Measurements from ENCODE around the gene RTL1.

Gene RTL1

DNA sequence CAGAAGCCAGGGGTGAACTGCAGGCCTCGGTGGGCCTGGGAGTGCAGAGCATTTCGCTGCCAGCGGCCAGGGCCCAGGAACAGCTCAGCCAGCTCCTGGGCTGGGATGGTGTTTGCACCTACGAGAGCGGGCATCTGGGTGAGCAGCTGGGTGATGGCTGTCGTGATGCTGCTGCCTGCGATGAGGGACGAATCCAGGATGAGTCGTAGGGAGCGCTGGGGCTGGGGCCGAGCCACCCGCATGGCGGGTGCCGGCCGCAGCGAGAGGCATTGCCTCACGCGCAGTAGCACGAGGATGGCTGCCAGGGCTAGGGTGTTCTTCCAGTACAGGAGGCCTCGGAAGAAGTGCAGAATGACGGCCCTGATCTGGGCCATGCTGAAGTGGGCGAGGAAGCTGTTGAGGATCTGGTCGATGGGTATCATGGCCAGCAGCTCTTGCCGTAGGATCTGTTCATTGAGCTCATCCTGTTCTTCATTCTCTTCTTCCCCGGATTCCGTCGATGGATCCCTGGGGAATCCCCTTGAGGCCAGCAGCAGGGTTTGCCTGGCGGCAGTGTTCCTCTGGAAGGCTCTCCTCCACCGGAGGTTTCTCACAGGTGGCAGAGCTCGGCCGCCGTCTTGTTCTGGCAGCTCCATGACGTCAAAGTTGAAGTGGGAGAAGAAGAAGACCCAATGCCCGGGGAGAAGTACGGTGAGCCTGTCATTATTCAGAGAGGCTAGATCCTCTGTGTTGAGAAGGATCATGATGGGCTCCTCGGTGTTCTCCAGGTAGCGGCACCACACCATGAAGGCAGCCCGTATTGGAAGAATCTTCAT is 22.1 kb downstream of the RTL1 start:
- DNase-seq = no peak

DNA sequence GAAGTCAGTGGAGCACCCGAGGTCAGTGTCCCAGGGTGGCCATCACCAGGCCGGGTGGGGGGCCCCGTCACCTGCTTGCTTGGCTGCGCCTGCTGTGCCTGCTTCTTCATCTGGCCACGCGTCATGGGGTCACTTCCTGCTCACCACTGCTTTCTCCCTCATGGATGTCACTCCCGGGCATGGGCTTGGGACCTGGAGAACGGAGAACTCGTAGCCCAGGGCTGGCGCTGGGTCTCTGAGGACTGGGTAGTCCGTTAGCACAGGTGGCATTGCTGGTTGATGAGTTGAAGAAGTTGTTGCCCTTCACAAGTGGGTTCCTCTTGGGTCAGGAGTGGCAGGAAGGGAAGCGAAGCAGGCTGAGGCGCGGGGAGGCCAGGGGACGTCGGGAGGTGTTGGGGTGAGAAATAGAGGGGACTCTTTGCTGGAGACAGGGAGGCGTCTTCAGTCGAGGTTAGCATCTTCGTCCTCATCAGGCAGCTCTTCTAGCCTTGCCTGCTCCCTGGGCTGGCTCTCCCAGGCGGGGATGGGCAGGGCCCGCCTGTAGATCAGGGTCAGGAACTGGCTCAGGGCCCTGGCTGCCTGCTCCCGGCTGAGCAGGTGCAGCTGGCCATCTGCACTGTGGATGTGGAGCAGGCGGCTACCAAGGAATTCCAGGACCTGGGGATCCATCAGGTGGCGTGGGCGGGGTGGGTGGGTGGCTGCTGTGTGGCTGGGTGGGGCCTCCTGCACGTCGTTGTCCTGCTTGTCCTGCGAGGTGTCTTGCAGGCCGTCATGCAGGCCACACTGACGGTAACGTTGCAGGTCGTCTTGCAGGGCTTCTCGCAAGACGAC is 23.0 kb downstream of the RTL1 start:
- DNase-seq = no peak

DNA sequence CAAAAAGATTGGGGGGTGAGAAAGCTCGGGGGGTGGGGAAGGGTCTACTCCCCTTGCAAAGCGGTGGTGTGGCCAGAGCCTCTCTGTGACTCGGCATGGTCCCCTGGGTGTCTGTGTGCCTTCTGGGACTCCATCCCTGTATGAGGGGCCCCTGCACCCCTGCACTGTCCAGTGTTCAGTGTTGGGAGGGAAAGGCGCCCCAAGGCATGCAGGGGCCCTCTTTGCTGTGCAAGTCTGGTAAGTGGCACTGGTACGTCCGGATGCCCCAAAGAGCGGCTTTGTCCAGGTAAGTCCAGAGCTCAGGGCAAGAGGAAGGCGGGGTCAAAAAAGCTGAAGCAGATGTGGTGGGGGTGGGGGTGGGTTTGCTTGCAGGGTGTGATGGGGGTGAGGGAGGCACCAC is 23.7 kb downstream of the RTL1 start:
- DNase-seq = no peak

DNA sequence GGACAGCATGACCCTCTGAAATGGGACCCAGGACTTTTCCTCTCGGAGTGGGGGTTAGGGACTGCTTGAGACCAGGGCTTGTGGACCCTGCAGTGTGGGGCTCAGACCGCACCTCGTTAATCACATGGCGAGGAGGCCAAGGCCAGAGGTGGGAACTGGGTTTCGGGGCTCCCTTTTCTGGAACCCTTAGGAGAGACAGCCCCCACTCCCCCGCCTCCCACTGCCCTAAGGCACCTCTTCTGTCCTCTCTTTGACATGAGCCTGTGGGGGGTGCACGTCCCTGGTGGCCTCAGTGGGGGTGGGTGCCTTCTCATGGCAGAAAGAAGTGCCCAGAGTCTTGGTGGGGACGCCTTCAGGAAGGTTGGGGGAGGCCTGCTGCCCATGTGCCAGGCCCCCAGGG is 24.3 kb downstream of the RTL1 start:
- no peak for DNase-seq

DNA sequence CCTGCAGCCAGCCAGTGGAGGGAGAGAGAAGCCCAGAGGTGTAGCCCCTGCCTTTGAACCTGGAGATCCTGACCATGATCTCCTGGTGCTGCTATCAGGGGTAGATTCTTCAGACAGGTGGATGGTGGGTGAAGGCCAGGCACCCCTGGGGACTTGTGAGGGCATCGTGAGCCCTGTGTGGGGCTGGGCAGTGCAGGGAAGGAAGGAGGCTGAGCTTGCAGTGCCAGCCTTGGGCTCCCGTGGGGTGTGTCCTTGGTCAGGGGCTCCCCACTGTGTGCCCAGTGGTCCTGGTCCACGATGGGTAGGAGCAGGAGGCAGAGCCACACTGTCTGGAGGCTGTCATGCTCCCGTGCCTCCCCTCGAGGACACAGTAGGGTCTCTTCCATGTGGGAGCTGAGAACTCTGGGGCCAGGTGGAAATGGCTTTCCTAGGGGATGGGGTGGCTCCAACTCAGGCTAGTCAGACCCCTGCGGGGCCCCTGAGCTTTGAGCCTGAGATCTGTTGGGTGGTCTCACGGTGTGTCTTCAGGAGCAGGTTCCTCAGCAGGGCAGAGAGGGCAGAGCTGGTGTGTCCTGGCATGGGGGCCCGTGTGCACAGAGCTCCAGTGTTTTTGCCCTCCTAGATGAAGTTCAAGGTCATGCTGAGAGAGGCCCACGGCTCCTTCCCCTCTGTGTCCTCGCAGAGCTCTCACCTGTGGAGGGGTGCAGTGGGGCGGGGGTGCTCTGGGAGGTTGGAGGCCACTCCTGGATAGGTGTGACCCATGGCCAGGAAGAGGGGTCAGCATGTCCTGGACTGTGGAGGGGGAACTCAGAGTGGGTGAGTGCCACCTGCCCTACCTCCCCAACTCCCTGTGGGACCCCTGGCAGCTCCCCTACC is 25.0 kb downstream of the RTL1 start:
- no peak for DNase-seq

DNA sequence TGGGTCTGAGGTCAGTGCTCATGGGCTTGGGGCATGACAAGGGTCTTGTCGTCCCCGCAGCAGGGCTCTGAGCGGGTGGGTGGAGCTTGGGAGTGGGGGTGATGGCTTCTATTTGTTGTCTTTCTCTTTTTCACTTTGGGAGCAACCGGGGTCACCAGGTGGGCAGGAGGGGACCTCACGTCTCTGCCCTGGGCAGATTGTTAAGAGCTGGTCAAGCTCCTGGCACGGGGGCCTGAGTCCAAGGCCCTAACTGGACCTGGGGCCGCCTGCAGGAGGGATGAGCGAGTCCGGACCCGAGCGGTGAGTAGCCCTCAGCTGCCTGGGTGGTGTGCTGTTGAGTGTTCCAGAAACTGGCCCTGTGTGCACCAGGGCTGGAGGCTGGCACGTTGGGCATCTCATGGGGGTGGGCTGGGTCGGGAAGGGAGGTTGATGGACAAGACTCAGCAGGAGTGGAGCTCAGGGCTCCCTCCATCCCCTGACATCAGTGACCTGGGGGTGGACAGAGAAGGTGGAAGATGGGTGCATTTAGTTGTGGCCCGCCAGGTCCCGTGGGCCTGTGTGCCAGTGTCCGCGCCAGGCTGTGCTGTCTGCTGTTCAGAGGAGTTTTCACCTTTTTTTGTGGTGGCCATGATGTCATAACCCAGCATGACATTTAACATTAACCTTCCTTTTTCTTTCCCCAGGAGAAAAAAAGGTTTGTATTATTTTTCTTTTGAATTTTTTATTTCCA is 27.5 kb downstream of the RTL1 start:
- no peak for DNase-seq

DNA sequence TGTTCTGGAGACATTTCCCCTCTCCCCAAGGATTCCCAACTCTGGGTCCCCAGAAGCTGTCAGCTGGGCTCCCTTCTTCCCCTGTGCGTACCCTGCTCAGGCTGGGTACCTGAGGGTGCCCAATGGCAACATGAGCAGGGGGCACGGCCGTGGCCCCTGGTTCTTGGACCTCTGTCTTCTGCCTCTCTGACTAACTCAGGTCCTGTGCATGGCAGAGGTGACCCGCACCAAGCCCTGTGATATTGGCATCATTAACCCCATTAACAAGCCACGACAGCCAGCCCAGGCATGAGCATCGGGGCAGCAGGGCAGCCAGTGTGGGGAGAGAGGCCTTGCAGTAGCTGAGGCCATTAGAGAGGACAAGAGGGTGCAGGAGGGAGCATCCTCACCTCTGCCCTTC is 28.4 kb downstream of the RTL1 start:
- no peak for DNase-seq

DNA sequence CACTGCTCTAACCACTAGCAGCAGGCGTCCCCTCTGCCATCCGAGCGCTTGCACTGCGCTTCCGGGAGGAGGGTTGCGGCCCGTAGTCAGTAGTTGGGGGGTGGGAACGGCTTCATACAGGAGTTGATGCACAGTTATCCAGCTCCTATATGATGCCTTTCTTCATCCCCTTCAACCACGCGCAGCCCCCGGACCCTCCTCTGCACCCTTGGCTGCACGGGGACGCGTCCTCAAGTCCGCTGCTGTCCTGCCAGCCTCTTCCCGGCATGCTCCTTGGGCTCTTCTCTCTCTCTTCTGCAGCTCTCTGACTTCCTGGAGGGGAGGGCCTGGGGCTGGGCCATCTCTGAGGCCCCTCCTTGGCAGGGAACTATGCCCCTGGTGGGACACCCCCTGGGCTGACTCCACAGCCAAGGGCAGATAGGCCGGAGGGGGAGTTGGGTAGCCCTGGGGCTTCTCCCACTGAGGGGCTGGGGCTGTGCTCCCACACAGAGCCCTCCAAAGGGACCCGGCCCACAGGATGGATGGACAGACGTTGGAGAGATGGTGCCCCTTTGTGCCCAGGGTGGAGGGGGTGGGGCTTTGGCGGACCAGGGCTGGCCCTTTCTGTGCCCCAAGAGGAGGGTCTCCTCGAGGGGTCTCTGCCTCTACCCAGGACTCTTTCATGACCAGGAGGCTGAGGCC is 29.0 kb downstream of the RTL1 start:
- DNase-seq = no peak

DNA sequence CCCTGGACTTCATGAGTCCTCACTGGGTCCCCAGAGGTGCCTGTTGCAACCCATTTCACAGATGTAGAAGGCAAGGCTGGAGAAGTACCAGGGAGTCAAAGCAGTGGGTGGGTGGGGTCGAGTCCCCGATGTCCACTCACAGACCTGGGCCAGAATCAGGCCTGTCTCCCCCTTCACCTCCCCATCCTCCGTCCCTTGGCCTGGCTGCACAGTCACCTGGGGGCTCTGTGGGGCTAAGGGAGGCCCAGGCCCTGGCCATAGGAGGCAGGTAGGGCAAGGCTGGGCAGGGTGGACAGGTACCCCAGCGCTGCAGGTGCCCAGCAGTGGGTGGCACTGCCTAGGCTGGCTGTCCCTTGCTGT is 29.5 kb downstream of the RTL1 start:
- no peak for DNase-seq

DNA sequence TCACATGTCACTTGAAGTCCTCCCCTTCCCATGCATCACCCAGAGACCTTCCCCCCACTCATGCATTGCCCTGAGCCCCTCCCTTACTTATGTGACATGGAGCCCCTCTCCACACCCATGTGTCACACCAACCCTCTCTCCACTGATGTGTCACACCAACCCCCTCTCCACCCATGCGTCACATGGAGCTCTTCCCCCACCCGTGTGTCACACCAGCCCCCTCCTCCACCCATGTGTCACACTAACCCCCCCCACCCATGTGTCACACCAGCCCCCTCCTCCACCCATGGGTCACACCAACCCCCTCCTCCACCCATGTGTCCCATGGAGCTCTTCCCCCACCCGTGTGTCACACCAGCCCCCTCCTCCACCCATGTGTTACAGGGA is 30.4 kb downstream of the RTL1 start:
- no peak for DNase-seq

DNA sequence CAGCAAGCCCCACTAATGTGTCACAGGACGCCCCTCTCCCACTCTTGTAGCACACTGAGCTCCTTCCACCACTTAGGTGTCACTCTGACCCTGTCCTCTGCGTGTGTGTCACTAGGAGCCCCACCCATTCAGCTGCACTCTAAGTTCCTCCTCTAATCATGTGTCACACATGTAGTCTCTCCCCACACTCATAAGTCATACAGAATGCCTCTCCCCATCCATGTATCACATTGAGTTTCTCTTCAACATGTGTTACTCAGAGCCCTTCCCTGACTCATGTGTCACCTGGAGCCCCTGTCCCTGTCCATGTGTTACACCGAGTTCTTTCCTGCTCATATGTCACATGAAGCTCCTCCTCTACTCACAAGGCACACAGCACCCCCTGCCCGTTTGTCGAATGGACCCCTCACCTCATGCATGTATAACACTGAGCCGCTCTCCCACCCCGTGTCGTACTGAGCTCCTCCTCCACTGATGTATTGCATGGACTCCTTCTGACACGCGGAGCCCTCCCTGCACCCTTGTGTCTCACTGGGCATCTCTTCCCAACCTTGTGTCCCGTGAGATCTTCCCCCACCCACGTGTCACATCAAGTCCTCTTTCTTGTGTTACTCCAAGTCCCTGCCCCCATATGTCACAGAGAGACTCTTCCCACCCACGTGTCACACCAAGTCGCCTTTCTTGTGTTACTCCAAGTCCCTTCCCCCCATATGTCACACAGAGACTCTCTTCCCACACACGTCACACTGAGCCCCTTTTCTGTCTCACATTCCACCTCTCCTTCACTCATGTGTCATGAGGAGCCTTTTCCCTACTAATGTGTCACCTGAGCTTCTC is 31.0 kb downstream of the RTL1 start:
- no peak for DNase-seq

DNA sequence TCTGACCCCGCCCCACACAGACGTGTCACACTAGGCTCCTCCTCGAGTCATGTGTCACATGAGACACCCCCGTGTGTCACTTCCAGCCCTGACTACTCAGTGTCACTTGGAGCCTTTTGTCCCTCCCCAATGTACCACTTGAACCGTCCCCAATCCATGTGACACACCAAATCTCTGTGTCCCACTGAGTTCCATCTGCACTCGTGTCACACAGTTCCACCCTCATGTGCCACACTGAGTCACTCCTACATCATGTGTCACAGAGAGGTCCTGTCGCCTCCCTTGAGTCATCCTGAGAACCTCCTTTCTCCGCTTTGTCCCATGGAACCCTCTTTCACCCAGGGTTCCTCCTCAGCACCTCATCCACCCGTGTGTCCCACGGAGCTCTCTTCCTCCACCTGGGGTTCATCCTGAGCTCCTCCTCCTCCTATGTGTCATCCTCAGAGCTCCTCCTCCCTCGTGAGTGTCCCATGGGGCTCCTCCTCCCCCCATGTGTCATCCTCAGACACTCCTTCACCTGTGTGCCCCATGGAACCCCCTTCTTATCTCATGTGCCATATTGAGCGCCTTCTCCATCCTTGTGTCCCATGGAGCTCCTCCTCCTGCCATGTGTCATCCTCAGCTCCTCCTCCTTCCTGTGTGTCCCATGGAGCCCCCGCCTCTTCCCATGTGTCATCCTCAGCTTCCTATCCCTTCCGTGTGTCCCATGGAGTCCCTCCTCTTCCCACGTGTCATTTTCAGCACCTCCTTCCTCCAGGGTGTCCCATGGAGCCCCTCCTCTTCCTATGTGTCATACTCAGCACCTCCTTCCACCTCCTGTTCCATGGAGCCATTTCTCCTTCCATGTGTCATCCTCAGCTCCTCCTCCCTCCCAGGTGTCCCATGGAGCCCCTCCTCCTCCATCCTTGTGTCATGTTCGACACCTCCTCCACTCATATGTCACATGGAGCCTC is 32.0 kb downstream of the RTL1 start:
- DNase-seq = no peak

DNA sequence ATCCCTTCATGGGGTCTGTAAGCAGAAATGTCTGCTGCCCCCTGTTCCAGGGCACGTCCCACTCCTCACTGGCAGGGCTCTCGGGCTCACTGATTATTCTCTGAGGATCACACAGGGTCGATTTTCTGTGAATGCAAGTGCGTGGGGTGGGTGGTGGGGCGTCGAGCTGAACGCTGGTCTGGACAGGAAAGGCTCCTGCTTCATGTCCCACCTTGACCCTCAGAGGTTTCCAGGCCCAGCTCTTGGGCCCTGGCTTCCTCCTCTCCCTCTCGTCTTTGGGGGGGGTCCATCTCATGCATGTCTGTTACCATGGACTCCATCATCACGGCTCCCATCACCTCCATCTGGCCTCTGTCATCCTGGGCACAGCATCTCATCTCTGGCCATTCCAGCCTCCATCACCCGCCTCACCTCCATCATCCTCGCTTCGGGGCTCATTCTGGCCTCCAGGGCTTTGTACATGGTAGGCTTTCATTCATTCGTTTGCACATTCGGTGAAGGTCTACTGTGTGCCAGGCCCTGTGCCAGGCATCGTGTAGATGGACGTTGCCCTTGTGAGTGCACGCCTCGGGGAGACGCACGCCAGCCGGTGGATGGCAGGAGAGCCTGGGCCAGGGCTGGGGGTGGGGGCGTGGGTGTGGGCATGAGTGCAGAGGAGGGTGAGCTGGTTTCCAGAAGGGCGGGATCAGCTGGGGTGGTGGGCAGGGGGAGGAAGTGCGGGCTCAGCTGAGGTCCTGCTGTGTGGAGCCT is 34.7 kb downstream of the RTL1 start:
- no peak for DNase-seq

DNA sequence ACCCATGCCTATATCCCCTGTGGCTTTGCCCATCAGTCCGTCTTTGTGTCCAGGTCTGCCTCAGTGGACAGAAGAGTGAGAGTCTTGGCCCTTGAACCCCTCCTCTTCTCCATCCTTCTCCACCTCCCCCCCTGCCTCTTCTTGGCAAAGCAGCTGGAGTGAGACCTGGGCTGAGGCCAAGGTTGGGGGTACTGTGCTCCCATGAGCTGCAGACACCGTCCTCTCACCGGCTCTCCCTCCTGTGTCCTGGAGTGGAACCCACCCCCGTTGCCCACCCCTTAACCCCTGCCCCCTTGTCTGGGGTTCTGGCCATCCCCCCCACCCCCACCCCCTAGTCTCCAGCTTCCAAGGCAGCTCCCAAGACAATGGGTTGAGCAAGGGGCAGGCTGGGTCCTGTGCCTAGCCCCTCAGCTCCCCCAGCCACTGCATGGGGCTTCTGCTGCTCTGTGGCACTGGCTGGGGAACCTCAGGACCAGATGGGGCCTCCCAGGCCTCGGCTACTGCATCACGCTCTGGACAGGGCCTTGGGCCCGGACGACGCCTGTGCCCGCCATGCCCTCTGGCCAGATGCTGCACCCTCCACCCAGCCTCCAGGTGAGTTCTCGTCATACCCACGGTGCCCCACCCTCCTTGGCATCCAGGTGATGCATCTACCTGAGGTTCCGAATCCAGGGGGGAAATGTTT is 35.7 kb downstream of the RTL1 start:
- DNase-seq = no peak

DNA sequence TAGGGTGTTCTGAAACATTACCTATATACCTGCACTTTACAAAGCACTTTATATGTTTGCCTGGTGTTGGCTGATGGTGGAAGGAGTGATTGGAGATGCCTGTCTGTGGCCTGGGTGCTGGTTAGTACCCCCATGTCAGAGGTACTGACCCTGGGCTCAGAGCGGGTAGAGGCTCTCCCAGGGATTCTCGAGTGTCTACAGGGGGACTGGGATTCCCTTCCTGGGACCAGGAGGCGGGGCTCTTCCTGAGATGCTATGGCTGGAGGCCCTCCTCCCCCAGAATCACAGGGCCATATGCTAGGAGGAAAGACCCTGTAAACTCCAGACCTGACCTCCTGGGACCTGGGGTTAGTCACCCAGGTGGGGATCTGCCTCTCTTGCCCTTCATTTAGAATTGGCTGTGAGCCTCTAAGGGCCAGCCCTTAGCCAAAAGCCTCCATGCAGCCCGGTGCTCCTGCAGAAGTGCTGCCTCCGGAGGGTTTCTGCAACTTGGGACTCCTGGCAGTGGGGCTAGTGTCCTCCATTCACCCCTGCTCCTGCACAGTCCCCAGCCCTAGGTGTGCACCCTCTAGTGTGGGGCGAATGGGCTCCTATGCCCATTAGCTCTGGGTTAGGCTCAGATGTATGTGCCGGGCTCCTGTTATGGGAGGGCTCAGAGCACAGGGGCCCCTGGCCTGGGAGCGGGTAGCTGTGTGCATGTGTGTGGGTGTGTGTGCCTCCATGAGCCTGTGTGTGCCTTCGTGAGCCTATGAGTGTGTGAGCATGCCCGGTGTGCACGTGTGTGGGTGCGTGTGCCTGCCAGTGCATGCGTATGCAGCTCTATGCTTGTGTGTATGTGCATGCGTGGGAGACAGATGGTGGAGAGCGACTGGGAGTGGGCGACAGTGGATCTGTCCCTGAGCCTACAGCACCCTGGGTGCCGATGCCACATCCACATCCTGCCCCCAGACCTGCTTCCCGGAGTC is 36.6 kb downstream of the RTL1 start:
- no peak for DNase-seq

DNA sequence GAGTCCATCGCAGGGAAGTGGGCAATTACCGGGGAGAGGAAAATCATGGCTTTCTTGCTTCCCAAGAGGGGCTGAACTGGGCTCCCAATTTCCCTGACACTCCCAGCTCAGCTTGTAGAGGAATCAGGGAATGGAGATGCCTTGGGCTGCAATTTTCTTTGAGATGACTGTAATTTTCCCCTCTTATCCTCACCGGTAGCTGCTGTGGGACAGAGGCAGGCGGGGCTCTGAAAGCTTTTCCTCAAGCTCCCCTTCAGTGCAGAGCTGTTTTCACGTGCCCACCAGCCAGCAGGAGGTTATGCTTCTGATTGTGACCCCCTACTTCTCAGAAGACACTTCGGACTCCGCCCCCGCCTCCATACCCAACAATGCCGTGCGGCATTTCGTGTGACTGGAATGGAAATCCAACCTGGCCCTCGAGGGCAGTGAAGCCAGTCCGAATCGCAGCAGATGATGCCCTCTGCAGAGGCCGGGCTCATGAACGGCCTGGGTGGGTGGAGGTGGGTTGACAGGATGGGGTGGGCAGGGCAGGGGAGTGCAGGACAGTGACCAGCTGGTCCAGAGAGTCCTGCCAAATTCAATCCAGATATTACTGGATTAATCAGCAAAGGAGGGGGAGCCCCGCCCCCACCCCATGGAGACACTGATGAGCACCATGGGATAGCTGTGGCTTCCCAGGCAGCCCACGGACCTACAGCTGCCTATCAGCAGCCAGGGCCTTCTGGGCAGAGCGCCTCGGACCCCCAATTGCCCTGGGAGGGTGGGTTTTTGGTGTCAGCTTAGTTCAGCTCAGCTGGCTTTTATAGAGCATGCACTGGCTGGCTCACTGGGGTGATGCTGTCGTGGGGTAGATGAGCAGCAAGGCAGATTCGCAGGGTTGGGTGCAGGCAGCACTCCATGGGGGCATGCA is 37.6 kb downstream of the RTL1 start:
- DNase-seq = no peak
